Stimulated activated CD4-positive, alpha-beta T cell treated with anti-CD3 and anti-CD28 coated beads, Interleukin-4, amount 100 ng/mL, for 1 hour (primary cell): ENCODE data around the gene GABRG1.

ENCODE experiments used
- DNase-seq: peaks from one replicate; pipeline ENCODE4 v3.0.0-alpha.2; 2020

Gene GABRG1

GRCh38 chr4:46123913-46124755, at the start of gene GABRG1:
GABRG1 (minus strand) TSS chr4:46124054; CDS start chr4:46123913, 141 bp downstream.
- DNase-seq, result no peak

- DNase-seq, result no peak
Measured at GRCh38 chr4:46146993-46147392, 23.1 kb upstream of the GABRG1 start.

GRCh38 chr4:46131498-46132057, 7.7 kb upstream of the GABRG1 start:
- DNase-seq, result no peak

- no peak for DNase-seq
Measured at GRCh38 chr4:46124773-46125413, 1.0 kb upstream of the GABRG1 start.

- no peak for DNase-seq
Measured at GRCh38 chr4:46081674-46082073, 42.2 kb downstream of the GABRG1 start.

GRCh38 chr4:46081248-46081647, 42.6 kb downstream of the GABRG1 start:
- no peak for DNase-seq

GRCh38 chr4:46073778-46074177, 50.1 kb downstream of the GABRG1 start:
- DNase-seq, result no peak

GRCh38 chr4:46051392-46051791, 72.5 kb downstream of the GABRG1 start:
- DNase-seq, result no peak

GRCh38 chr4:46032056-46032455, 91.8 kb downstream of the GABRG1 start:
- DNase-seq, result no peak

- no peak for DNase-seq
Measured at GRCh38 chr4:46016306-46016705, 107.5 kb downstream of the GABRG1 start.

GRCh38 chr4:45992728-45993127, 131.1 kb downstream of the GABRG1 start:
- DNase-seq, result no peak

- DNase-seq, result no peak
Measured at GRCh38 chr4:45989775-45990174, 134.1 kb downstream of the GABRG1 start.

- DNase-seq, result no peak
Measured at GRCh38 chr4:45987858-45988257, 136.0 kb downstream of the GABRG1 start.
